ENCODE results near the gene SPPL2A. TPM values are rescaled to one million over a fixed set of nuclear protein-coding genes. Genes with fewer than 3 reads are reported as not detected.

The SPPL2A gene
- total and polyA plus RNA-seq, 2 donors (not counting 3 experiments of a cell fraction or from before 2014, with no cell fraction given): 38.8 to 88.7 TPM

DNA sequence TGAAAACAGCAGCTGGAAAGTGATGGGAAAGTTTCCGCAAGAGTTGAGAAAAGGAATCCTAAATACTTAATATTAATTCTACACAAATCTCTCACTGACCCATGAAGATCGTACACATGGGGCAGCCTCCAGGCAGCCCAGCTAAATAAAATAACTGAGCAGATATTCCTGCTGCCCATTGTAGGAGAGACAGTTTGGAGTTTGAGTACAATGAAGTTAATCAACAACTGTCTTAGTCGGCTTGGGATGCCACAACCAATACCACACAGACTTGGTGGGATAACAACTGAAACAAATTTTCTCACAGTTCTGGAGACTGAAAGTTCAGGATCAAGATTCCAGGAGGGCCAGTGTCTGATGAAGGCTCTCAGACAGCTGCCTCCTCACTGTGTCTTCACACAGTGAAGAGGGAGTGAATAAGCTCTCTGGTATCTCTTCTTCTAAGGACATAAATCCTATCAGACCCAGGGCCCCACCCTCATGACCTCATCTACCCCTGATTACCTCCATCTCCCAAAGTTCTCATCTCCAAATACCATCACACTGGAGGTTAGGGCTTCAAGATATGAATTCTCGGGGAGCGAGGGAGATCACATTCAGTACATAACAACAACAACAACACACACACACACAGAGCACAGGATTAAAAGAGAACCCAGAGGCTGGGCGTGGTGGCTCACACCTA lies 88.6 kb downstream of the SPPL2A start:
- H3K9me1 ChIP-seq (replicated peaks; ENCODE audit: control insufficient read depth, extremely low read depth, insufficient read depth, low read length): no peaks in the 10 kb centered on the region
- H3K9me3 ChIP-seq (replicated peaks; ENCODE audit: control insufficient read depth, insufficient read depth, low read length): no peaks in the 10 kb centered on the region
- H2AFZ ChIP-seq (ENCODE audit: low read depth, low read length): no peak overlapping the region
- H3K27ac ChIP-seq (ENCODE audit: insufficient read depth, low read depth, low read length): no peak overlapping the region
- peaks cover 74% of the 10 kb centered on the region for H3K79me2 ChIP-seq (ENCODE audit: control insufficient read depth, insufficient read depth, low read length)
- H3K36me3 ChIP-seq (ENCODE audit: control insufficient read depth in 2 of 2, extremely low read depth in 1 of 2, insufficient read depth in 2 of 2, low read length in 2 of 2): no peaks in the 10 kb centered on the region
- H3K4me3 ChIP-seq (replicated peaks in 1 of 3; ENCODE audit: insufficient read depth in 1 of 3, low read depth in 1 of 3, low read length in 3 of 3): no peak overlapping the region
- intact Hi-C loops (cut with micrococcal nuclease) (loop anchor here (5.0 kb wide), 1 partner anchor 515 kb away; no protein-coding TSS in a partner anchor), dilution Hi-C loops (cut with MboI; ENCODE audit: extremely low pct_ligation_motif_present, low sequenced_read_pairs) (no loop called here)
- TF ChIP-seq FOS (IDR thresholded peaks at IDR 0.05; ENCODE audit: borderline replicate concordance, insufficient read depth, low read length) (no peak), POLR2A (IDR thresholded peaks at IDR 0.05; ENCODE audit: low read depth, low read length) (no peak), MYC (IDR thresholded peaks at IDR 0.05; ENCODE audit: low read depth, low read length) (no peak), POLR2AphosphoS5 (IDR thresholded peaks at IDR 0.05; ENCODE audit: insufficient read depth, low read depth, low read length) (no peak), GATA2 (IDR thresholded peaks at IDR 0.05; ENCODE audit: insufficient read depth, insufficient read length, low read depth, low read length) (no peak), EZH2 (IDR thresholded peaks at IDR 0.05; ENCODE audit: borderline replicate concordance, low read depth, low read length, severe bottlenecking) (no peak), JUN (IDR thresholded peaks at IDR 0.05; ENCODE audit: borderline replicate concordance, insufficient read depth, insufficient read length, low read depth) (no peak)
- TF ChIP-seq, protein P1, sequence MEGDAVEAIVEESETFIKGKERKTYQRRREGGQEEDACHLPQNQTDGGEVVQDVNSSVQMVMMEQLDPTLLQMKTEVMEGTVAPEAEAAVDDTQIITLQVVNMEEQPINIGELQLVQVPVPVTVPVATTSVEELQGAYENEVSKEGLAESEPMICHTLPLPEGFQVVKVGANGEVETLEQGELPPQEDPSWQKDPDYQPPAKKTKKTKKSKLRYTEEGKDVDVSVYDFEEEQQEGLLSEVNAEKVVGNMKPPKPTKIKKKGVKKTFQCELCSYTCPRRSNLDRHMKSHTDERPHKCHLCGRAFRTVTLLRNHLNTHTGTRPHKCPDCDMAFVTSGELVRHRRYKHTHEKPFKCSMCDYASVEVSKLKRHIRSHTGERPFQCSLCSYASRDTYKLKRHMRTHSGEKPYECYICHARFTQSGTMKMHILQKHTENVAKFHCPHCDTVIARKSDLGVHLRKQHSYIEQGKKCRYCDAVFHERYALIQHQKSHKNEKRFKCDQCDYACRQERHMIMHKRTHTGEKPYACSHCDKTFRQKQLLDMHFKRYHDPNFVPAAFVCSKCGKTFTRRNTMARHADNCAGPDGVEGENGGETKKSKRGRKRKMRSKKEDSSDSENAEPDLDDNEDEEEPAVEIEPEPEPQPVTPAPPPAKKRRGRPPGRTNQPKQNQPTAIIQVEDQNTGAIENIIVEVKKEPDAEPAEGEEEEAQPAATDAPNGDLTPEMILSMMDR (IDR thresholded peaks at IDR 0.05; ENCODE audit: extremely low read depth in 1 of 2, insufficient read depth in 1 of 2, low read depth in 1 of 2, low read length in 2 of 2): no peak
- TF ChIP-seq, protein P2, sequence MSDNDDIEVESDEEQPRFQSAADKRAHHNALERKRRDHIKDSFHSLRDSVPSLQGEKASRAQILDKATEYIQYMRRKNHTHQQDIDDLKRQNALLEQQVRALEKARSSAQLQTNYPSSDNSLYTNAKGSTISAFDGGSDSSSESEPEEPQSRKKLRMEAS (IDR thresholded peaks at IDR 0.05; ENCODE audit: insufficient read depth, insufficient read length): no peak
- H4K20me1 ChIP-seq (replicated peaks; ENCODE audit: control insufficient read depth, extremely low read depth, insufficient read depth, low read length): peaks cover 5% of the 10 kb centered on the region
- H3K9ac ChIP-seq (replicated peaks; ENCODE audit: extremely low read depth, insufficient read depth, low read length): no peak overlapping the region
- POLR2A ChIA-PET: no interaction called here
- FAIRE-seq: no peak
- no peaks in the 10 kb centered on the region for H3K4me1 ChIP-seq (ENCODE audit: control insufficient read depth, extremely low read depth, insufficient read depth, low read length)
- H3K27me3 ChIP-seq (ENCODE audit: control insufficient read depth in 2 of 2, insufficient read depth in 2 of 2, low read length in 2 of 2): no peaks in the 10 kb centered on the region
- H3K4me2 ChIP-seq (ENCODE audit: insufficient read depth, low read length): no peak overlapping the region
- CTCF ChIA-PET: interaction anchor here (0.6 to 3.3 kb wide), 8 partner anchors 9 to 516 kb away, joined by 3 to 34 read pairs (median 4); a partner anchor contains a TSS
- no peak for DNase-seq (ENCODE audit: low read depth, low spot score)
- no TSS peak for BruUV-seq (replicated peaks)

All from endothelial cell of umbilical vein (primary cell).